Ishikawa (cell line): ENCODE data around the gene VWA7.

Experiments
- CEBPB ChIP-seq: IDR thresholded peaks from 2 replicates; pipeline ENCODE4 v1.6.1; 2012
- CREB1 ChIP-seq: IDR thresholded peaks from 2 replicates; pipeline ENCODE4 v1.6.1; 2012; ENCODE audit warnings: low read depth
- EGR1 ChIP-seq: IDR thresholded peaks from 2 replicates; pipeline ENCODE4 v1.6.1; 2012
- EP300 ChIP-seq: IDR thresholded peaks from 2 replicates; pipeline ENCODE4 v1.6.1; 2012; ENCODE audit warnings: borderline replicate concordance
- FOXM1 ChIP-seq: IDR thresholded peaks from 2 replicates; pipeline ENCODE4 v1.6.1; 2012; ENCODE audit warnings: low read depth, borderline replicate concordance
- NFIC ChIP-seq: IDR thresholded peaks from 2 replicates; pipeline ENCODE4 v1.6.1; 2012
- RAD21 ChIP-seq: IDR thresholded peaks from 2 replicates; pipeline ENCODE4 v1.6.1; 2012; ENCODE audit warnings: low read depth
- REST ChIP-seq: IDR thresholded peaks from 2 replicates; pipeline ENCODE4 v1.6.1; 2012; ENCODE audit warnings: low read depth, mild to moderate bottlenecking
- TAF1 ChIP-seq: IDR thresholded peaks from 2 replicates; pipeline ENCODE4 v1.6.1; 2012; ENCODE audit warnings: low read depth, mild to moderate bottlenecking
- TCF12 ChIP-seq: IDR thresholded peaks from 2 replicates; pipeline ENCODE4 v1.6.1; 2012; ENCODE audit warnings: low read depth
- TEAD4 ChIP-seq: IDR thresholded peaks from 2 replicates; pipeline ENCODE4 v1.6.1; 2012
- USF1 ChIP-seq: IDR thresholded peaks from 2 replicates; pipeline ENCODE4 v1.6.1; 2012
- YY1 ChIP-seq: IDR thresholded peaks from 2 replicates; pipeline ENCODE4 v1.6.1; 2012; ENCODE audit warnings: low read depth
- ZBTB7A ChIP-seq: IDR thresholded peaks from 2 replicates; pipeline ENCODE4 v1.6.1; 2012; ENCODE audit warnings: low read depth
- TF ChIP-seq, protein P1 (sequence below): IDR thresholded peaks from 2 replicates; pipeline ENCODE4 v1.6.1; 2012

The VWA7 gene

GRCh38 chr6:31758281-31758680, 18.8 kb downstream of the VWA7 start:
- TF ChIP-seq CREB1 (no peak), RAD21 (no peak), TEAD4 (no peak), NFIC (no peak), EGR1 (no peak), ZBTB7A (no peak), USF1 (no peak), CEBPB (no peak), FOXM1 (no peak)

DNA sequence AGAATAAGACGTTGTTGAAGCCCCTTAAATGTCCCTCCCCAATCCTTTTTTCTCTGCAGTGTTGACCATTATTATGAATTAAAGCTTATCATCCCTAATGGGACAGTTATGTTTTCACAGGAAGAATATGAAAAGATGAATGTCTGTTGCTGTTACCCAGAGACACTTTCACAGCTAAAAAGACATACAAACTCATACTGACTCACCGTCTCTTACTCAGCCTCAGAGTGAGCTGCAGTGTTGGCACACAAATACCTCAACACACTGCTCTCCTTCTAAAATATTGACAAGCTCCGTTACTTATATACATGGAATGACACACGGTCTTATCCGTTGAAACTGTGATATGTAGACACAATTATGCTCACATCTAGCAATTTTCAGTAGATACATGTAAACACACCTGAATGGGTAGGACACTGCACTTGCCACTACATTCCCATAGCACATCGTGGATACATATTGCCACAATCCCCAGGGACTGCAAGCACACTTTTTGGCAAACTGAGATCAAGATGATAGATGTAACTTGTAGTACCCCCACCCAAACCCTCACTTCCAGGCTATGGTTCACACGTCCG, 24.3 kb downstream of the VWA7 start:
- no peak for TF ChIP-seq EP300
- no peak for TF ChIP-seq ZBTB7A
- no peak for TF ChIP-seq TCF12
- no peak for TF ChIP-seq RAD21
- TF ChIP-seq, protein P1, sequence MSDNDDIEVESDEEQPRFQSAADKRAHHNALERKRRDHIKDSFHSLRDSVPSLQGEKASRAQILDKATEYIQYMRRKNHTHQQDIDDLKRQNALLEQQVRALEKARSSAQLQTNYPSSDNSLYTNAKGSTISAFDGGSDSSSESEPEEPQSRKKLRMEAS = no peak
- TF ChIP-seq EGR1 = no peak
- TF ChIP-seq TAF1 = no peak
- no peak for TF ChIP-seq YY1
- TF ChIP-seq CREB1 = no peak
- TF ChIP-seq CEBPB = no peak
- no peak for TF ChIP-seq FOXM1

- TF ChIP-seq RAD21 (no peak), REST (no peak), TEAD4 (no peak)
These were observed 26.6 kb downstream of the VWA7 start for GRCh38 chr6:31750411-31751022.

- TF ChIP-seq CREB1 = no peak
- no peak for TF ChIP-seq CEBPB
- TF ChIP-seq NFIC = no peak
- TF ChIP-seq TAF1 = no peak
- no peak for TF ChIP-seq TEAD4
- no peak for TF ChIP-seq REST
- TF ChIP-seq EP300 = no peak
- TF ChIP-seq FOXM1 = no peak
- no peak for TF ChIP-seq EGR1
- no peak for TF ChIP-seq ZBTB7A
These were observed 27.7 kb downstream of the VWA7 start for GRCh38 chr6:31749301-31750036.

DNA sequence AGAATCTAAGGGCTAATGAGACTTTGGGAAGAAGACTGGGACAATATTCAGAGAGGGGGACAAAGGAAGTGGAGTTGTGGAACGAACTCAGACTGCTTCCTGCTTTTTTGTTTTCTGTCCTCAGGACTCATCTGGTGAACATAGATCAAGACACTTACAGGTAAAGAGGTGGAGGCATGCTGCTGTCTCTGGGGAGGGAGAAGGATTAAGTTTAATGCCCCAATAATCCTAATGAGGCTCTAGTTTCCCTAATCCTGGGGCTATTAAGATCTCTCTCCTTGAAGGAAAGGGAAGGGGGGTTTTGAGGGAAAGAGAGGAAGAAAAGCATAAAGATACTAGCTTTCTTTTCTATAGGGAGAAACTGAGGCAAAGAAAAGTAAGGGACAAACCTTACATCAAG, 32.7 kb downstream of the VWA7 start:
- no peak for TF ChIP-seq NFIC
- no peak for TF ChIP-seq TCF12
- no peak for TF ChIP-seq EGR1
- TF ChIP-seq RAD21 = no peak
- no peak for TF ChIP-seq FOXM1
- TF ChIP-seq TAF1 = no peak

- TF ChIP-seq RAD21 (no peak), EGR1 (no peak), TEAD4 (no peak), FOXM1 (no peak), ZBTB7A (no peak), CREB1 (no peak), TCF12 (no peak), USF1 (no peak), NFIC (no peak), EP300 (no peak), TAF1 (no peak), CEBPB (no peak), REST (no peak)
- TF ChIP-seq, protein P1 = no peak
These were observed 34.2 kb downstream of the VWA7 start for GRCh38 chr6:31742894-31743293.
